Uterus (tissue), 2 donors: Measurements from ENCODE around the gene RENBP.

ENCODE experiments used
- POLR2A ChIP-seq, 2 donors: fragments of 450-650 bp; IDR thresholded peaks; one replicate each; pipeline ENCODE4 v1.6.1; 2016; ENCODE audit warnings: antibody characterized with exemption in 2 of 2, mild to moderate bottlenecking in 1 of 2, moderate library complexity in 1 of 2
- TF ChIP-seq, protein P1 (sequence below), 4 experiments: fragments of 200-600 bp in 2 of 4; fragments of 450-650 bp in 2 of 4; sonication (generic) in 2 of 4; IDR thresholded peaks; one replicate each; pipeline ENCODE4 v1.5.1; 2016 to 2019; ENCODE audit warnings: antibody characterized with exemption in 4 of 4, mild to moderate bottlenecking in 2 of 4, moderate library complexity in 1 of 4

- TF ChIP-seq, protein P1, sequence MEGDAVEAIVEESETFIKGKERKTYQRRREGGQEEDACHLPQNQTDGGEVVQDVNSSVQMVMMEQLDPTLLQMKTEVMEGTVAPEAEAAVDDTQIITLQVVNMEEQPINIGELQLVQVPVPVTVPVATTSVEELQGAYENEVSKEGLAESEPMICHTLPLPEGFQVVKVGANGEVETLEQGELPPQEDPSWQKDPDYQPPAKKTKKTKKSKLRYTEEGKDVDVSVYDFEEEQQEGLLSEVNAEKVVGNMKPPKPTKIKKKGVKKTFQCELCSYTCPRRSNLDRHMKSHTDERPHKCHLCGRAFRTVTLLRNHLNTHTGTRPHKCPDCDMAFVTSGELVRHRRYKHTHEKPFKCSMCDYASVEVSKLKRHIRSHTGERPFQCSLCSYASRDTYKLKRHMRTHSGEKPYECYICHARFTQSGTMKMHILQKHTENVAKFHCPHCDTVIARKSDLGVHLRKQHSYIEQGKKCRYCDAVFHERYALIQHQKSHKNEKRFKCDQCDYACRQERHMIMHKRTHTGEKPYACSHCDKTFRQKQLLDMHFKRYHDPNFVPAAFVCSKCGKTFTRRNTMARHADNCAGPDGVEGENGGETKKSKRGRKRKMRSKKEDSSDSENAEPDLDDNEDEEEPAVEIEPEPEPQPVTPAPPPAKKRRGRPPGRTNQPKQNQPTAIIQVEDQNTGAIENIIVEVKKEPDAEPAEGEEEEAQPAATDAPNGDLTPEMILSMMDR (IDR thresholded peaks at IDR 0.05), result no peak
- TF ChIP-seq POLR2A (IDR thresholded peaks at IDR 0.05), result peak; percentile 25 to 30
Observed at GRCh38 chrX:153971450-153972367, 27.3 kb upstream of the RENBP start, which contains the start of gene HCFC1.
